Gastroesophageal sphincter (tissue), 3 donors: ENCODE measurements around the gene TNK2.

Experiments used
- CTCF ChIP-seq, 4 experiments: fragments of 200-600 bp in 2 of 4; fragments of 450-650 bp in 2 of 4; sonication (generic) in 1 of 4; IDR thresholded peaks; one replicate each; pipeline ENCODE4 v1.5.1; 2017 to 2019; ENCODE audit warnings: antibody characterized with exemption in 4 of 4, mild to moderate bottlenecking in 2 of 4, moderate library complexity in 2 of 4
- POLR2A ChIP-seq, 2 donors: fragments of 450-650 bp; IDR thresholded peaks; one replicate each; pipeline ENCODE4 v1.6.1; 2017; ENCODE audit warnings: antibody characterized with exemption in 2 of 2, mild to moderate bottlenecking in 2 of 2, moderate library complexity in 1 of 2
- POLR2AphosphoS5 ChIP-seq: sonication (generic); formaldehyde crosslinking; IDR thresholded peaks from one replicate; pipeline ENCODE4 v1.6.1; 2017; ENCODE audit warnings: antibody characterized with exemption

GRCh38 chr3:195888311-195888761 lies 20.0 kb downstream of the TNK2 start:
- no peak for TF ChIP-seq CTCF (IDR thresholded peaks at IDR 0.05)
- TF ChIP-seq POLR2A (IDR thresholded peaks at IDR 0.05): no peak
- no peak for TF ChIP-seq POLR2AphosphoS5
